Esophagus squamous epithelium (tissue), 4 donors: ENCODE results near the gene UNC79.

Experiments
- POLR2A ChIP-seq, 4 donors: fragments of 450-650 bp; IDR thresholded peaks; one replicate each; pipeline ENCODE4 v1.6.1; 2017; ENCODE audit warnings: antibody characterized with exemption in 4 of 4, mild to moderate bottlenecking in 4 of 4, moderate library complexity in 3 of 4
- TF ChIP-seq, protein P1 (sequence below), 6 experiments: fragments of 450-650 bp in 4 of 6; fragments of 200-600 bp in 2 of 6; sonication (generic) in 2 of 6; IDR thresholded peaks; one replicate each; pipeline ENCODE4 v1.5.1; 2016 to 2019; ENCODE audit warnings: antibody characterized with exemption in 6 of 6, mild to moderate bottlenecking in 4 of 6, moderate library complexity in 4 of 6

DNA sequence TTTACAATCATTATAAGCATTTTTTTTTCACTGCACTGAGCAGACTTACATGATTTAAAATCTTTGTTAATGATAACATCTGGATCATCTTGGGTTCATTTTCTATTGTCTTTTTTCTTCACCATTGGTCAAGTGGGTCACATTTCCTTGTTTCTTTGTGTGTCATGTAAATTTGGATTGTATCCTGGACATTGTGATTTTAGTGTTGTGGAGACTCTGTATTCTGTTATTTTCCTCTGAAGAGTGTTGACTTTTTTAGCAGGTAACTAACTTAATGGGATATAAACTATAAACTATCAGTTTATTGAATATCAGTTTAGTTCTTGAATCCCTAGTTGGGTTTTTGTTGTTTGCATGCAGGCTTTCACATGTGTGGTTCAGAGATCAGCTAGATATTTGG, 4.0 kb upstream of the UNC79 start:
- TF ChIP-seq, protein P1, sequence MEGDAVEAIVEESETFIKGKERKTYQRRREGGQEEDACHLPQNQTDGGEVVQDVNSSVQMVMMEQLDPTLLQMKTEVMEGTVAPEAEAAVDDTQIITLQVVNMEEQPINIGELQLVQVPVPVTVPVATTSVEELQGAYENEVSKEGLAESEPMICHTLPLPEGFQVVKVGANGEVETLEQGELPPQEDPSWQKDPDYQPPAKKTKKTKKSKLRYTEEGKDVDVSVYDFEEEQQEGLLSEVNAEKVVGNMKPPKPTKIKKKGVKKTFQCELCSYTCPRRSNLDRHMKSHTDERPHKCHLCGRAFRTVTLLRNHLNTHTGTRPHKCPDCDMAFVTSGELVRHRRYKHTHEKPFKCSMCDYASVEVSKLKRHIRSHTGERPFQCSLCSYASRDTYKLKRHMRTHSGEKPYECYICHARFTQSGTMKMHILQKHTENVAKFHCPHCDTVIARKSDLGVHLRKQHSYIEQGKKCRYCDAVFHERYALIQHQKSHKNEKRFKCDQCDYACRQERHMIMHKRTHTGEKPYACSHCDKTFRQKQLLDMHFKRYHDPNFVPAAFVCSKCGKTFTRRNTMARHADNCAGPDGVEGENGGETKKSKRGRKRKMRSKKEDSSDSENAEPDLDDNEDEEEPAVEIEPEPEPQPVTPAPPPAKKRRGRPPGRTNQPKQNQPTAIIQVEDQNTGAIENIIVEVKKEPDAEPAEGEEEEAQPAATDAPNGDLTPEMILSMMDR (IDR thresholded peaks at IDR 0.05): no peak
- no peak for TF ChIP-seq POLR2A (IDR thresholded peaks at IDR 0.05)
